GM18870 (cell line): ENCODE data around the gene GET3.

Experiments
- ATAC-seq: cut with Tn5 transposase; IDR thresholded peaks from one replicate; pipeline ENCODE4 v1.9.1; 2021; ENCODE audit warnings: moderate library complexity; ENCODE audit not compliant: unreplicated experiment

The GET3 gene

DNA sequence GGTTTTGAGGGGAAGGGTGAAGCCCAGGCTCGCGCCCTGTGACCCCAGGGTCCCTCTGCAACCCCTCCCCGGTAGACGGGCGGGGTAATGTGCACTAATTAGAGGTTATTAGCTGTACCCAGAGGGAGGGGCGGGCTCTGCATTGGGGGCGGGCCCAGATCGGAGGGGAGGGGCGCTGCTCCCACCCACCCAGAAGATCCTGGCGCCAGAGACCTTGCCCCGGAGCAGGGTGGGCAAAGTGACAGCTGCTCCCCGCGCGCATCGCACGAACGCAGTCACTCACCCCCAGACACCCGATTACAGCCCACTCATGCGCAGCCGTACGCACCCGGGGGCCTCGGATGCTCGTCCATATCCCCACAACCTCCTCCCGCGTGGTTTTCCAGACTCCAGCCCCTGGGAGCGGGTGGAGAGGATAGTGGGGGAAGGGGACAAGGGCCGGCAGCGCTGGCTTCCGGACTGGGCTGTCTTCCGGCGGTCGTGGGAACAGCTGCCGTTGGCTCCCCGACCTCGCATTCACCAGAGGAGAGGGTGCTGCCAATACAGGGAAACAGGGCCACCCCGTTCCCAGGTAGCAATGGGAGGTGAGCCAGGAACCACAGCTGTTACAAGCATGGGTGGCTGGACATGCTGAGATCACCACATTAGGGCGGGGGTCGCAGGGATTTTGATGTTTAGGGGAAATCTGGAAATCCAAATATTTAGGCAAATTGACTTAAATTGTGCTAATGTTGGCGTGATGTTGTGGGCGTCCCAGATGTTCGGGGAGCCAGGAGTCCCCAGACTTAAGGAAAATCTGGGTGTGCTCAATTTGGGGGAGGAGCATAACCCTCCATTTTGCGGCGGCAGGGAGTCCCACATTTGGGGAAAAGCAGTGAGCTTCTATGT is 41.0 kb downstream of the GET3 start:
- no peak for ATAC-seq

DNA sequence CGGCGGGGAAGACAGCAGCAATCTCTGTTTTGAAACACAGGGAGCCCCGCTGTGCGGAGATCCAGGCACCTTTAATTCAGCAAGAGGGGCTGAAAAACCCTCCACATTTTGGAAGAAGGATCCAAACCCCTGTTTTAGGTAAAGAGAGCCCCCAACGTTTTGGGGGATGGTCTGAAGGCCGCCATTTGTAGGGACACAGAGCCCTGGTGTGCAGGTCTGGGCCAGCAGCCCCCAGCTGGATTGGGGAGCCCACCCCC is 41.5 kb downstream of the GET3 start:
- ATAC-seq = no peak

DNA sequence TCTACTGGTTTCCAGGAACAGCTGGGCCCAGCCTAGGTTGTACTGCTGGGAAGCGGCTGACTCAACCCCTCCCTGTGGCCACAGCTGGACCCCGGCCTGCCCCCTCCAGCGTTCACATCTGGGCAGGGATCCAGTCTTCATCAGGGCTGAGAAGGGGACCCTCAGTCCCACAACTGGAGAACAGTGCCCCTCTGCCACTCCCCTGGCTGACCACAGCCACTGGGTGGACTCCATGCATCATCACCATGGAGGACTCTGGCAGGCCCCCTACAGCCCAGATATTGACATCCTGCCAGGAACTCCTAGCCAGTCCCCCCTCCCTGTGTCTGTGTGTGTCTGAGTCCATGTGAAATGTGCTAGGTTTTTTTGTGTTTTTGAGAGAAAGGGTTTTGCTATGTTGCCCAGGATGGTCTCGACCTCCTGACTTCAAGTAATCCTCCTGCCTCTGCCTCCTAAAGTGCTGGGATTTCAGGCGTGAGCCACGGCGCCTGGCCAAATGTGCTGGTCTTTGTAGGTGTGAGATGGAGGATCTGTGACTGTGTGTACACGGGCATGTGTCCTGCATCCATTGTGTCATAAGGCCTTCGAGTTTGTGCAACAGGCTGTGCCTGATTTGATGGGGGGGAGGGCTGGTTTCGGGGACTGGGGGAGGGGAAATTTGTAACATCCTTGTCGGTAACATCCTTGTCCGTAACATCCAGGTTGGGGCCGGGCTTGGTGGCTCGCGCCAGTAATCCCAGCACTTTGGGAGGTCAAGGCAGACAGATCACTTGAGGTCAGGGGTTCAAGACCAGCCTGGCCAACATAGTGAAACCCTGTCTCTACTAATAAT is 42.1 kb downstream of the GET3 start:
- ATAC-seq = no peak

DNA sequence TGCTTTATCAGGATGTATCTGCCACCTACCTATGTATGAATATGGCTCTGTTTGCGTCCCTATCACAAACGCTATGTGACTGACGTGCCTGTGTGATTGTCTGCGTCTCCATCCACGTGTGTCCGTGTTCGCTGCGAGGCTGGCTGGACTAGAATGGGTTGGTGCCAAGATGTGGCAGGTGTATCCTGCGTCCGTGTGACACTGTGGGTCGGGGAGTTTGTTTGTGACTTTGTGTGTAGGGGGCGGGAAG is 44.8 kb downstream of the GET3 start:
- no peak for ATAC-seq

DNA sequence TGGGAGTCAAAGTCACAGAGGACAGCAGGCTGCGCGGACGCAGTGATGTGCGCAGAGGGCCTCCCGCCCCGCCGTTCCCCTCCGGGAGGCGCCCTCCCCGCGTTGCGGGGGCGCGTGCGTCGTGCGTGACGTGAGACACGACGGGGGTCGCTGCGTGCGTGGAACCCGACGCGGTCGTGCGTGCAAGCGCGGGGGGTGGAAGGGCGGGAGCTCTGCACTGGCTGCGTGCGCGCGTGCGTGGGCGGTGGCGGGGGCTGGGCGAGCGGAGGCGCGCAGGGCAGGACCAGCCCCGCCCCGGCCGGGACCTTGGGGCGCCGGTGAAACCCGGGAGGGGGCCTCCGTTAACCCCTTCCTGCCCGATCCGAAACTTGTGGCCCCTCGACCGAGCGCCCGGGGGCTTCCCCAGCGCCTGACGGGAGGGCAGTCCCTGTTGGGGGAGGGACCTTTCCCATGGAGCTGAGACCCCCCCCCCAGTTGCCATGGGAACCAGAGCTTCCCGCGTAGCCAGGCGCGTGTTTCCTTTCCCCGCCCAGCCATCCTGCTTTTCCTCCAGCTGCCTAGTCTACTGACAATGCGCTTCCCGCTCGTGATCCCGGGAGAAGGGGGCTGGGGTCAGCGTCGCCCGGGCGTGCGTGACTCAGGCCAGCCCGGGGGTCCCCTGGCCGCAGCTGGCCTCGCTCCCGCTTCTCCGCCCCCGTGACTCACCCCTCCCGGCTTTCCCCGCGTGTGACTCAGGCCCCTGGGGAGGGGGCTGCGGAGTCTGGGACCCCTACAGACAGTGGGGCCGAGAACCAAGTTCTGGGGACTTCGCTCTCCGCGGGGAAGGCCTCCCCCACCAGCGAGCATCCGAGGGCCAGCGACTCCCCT is 45.4 kb downstream of the GET3 start:
- no peak for ATAC-seq

DNA sequence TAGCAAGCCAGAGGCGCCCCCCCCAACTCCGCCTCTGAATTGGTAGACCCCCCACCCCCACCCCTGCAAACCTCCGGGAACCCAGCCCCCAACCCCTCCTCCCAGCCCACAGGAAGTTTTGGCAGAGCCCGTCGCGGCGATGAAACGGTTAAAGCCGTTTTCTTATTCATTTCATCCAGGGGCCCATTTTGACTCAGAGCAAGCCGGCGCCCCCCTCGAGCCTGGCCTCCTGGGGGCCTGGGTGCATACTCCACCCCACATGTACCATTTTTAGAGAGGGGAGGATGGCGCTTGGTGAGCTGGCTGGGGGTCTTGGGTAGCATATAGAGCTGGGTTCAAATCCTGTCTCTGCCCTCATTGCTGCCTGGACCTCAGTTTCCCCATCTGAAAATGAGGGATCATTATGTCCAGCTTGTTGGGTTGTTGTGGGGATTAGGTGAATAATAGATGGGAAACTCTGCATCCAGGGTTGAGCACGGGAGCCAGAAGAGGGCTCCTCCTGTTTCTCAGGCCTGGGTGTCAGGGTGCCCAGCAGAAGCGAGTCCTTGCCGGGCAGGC is 46.1 kb downstream of the GET3 start:
- no peak for ATAC-seq

DNA sequence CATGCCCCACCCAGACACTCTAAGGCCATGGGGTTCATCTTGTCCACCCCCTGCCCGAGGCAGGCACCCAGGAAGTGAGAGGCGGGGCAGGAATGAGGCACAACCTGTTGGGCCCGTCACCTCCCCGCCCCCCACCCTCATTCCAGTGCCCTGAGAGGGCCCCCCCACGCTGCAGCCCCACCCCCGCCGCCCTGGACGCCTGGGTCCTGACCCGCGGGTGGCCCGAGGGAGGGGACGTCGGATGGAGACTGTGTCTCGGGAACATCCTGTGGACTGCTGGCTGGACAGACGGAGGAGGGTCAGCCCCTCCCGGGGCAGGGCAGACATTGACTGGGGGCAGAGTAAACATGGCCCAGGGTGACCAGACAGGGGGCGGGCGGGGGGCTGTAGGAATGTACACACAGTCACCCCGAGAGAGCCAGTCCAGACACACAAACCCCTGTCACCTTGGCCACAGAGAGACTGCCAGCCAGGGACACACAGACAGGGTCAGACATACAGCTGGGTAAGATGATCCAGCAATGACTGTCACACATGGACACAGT is 46.6 kb downstream of the GET3 start:
- ATAC-seq = no peak

DNA sequence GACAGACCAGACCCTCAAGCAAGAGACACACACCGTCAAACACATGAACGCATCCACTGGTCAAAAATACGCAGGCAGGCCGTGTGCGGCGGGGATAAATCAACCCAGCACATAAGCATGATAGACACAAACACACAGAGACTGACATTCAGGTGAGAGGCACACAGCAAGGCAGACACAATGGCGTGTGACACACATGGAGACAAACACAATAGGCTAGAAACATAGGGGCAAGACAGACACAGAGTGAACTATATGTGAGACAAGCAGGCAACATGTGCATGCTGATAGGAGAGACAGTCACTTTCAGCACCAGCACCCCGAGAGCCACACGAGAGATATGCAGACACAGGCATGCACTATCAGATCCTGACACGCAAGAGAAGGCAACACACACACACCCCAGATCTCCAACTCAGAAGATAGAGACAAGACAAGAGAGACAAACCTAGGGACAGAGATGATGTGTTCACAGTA is 47.1 kb downstream of the GET3 start:
- no peak for ATAC-seq

DNA sequence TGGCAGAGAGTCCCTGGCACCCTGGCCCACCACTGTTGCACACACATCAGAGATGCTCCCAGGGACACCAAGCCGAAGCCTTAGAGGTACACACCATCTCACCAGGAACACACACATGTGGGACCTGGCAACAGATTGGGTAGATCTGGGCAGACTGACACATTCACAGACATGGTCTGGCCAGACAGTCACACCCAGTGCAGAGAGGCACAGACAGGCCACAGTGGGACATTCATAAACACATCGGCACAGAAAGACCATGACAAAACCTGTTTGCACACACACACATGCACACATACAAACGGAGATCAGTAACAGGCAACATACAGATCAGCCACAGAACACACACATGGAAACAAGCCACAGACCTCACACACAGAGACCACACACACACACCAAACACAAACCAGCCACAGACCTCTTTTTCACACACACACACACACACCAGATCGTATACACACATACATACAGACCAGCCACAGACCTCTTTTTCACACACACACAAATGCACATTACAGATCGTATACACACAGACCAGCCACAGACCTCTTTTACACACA is 47.7 kb downstream of the GET3 start:
- ATAC-seq = no peak

DNA sequence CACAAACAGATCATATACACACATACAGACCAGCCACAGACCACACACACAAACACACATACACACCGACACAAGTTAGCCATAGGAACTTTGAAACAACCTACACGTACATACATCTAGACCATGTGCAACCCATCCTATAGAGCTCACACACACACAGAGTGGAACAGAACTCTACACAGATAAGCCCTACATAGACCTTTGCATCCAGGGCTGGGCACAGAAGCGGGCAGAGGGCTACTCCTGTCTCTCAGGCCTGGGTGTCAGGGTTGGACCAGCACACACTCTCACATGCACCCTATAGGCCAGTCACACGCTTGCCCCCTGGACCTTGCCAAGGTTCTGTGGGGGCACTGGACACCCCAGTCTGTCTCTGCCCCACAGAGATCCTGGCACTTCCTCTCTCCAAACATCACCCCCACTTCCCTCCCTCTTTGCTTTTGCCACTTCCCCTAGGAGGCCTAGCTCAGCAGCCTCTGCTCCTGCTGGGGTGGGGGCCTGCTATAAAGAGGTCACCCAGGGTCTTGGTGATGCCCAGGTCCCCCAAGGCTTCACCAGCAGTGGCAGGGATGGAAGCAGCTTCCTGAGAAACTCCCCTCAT is 48.2 kb downstream of the GET3 start:
- ATAC-seq = no peak

DNA sequence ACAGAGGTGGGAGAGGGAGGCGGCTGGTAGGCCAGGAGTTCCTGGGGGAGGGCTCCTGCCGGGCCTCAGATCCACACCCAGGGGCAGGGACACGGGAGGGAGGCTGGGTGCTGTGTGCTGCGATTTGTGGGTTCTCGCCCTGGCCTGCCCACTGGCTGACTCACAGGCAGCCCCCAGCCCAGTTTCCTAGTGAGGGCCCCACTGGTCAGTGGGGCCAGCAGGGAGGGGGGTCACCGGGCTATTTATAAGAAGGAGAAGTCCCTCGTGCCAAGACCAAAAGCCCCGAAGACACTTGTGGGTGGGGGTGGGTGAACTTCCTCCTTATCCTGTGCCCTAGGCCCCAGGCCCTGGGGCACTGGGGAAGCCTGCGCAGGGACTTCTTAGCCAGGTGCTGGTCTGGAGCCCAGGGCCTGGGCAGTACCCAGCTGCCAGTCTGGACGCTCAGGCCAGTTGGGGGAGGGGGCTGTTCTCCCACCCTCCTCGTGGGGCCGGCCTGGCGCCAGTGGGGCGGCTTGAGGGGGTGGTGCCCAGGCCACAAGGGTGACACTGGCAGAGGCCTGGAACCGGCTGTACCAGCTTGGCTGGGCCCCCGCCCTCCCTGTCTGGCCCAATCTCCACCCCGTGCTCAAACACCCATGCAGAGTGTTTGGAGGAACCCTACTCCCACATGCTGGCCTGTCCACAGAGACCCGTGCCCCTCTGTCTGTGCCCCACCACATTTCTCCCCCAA is 49.0 kb downstream of the GET3 start:
- no peak for ATAC-seq

DNA sequence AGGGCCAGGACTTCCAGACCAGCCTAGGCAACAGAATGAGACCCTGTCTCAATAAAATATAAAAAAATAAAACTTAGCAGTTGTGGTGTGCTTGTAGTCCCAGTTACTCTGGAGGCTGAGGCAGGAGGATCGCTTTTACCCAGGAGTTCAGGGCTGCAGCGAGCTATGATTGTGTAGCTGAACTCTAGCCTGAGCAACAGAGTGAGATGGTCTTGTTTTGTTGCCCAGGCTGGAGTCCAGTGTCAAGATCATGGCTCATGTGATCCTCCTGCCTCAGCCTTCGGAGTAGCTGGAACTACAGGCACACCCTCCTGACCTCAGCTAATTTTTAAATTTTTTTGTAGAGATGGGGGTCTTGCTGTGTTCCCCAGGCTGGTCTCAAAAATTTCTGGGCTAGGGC is 49.7 kb downstream of the GET3 start:
- ATAC-seq = no peak

DNA sequence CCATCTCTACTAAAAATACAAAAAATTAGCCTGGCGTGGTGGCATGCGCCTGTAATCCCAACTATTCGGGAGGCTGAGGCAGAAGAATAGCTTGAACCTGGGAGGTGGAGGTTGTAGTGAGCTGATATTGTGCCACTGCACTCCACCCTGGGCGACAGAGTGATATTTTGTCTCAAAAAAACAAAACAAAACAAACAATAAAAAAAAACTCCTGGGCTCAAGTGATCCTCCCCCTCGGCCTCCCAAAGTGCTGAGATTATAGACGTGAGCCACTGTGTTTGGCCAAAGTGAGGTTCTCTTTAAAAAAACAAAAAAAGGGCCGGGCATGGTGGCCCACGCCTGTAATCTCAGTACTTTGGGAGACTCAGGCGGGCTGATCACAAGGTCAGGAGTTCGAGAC is 50.2 kb downstream of the GET3 start:
- ATAC-seq = no peak

DNA sequence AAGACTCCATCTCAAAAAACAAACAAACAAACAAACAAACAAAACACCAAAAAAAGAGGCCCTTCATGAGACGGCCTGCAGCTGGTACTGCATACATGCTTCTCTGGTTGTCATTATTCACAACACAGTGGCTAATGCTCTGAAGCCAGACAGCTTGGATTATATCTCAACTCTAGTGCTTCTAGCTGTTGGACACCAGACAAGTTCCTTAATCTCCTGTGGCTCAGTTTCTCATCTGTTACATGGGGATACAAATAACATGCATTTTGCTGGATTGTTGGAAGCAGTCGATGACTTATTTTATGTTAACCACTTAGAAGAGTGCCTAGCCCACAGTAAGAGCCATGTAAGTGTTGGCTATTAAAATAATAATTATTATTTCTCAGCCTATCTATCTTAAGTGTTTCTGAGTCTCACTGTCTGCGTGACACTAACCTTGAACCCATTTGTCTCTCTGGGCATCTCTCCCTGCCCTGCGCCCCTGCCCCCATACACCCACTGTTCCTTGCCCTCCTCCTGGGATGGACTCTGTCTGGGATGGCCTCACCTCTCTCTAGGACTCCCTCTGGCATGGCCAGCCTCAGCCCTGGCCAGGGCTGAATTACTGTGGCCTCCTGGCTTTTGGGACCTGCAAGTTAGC is 50.9 kb downstream of the GET3 start:
- ATAC-seq = no peak

DNA sequence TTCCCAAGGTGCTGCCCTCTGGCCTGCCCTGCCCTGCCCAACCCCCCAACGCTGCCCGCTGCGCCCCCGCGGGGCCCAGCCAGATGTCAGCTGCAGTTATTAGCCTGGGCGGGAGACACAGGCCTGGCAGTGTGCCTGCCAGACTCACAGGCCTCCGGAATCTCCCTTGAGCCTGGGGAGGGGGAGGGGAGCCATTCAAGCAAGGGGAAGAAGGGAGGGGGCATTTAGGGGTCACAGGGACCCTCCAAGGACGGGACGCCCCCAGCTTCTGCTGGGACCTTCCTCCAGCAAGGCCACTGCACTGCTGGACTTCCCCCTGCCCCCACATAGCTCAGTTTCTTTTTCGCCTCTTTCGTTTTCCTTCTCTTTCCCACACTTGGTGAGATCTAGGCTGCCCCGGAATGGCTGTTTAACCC is 51.4 kb downstream of the GET3 start:
- ATAC-seq = no peak

DNA sequence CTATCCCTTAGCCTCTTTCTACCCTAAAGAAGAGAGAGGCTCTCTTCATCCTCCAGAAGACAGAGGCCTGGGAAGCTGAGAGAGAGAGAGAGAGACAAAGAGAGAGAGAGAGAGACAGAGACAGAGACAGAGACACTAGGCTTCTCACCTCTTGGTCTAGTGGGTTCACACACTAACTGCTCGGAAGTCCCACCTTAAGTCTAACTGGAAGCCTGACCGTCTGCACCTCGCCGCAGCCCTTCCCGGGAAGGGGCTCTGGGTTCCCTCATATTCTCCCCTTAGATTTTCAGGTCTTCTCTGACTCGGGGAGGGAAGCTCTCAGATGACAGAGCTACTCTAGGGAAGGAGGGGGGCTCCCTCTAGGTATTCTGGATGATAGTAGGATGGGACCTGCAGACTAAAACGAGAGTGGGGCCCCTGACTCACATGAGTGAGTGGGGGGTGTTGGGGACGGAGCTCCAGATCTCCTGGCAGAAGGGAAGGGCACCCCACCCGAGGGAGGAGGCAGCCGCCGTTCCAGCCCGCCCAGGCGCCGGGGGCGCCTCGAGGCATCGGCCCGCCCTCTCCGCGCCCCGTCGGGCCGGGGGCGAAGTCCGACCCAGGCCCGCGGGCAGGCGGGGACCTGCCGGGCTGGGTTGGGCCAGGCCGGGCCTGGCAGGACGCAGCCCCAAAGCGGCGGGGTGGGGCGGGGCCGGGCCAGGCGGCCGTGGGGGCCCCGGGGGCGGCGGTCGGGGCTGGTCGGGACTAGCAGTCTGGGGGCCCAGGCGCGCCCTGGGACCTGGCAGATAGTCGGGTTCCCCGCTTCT is 52.0 kb downstream of the GET3 start:
- no peak for ATAC-seq

DNA sequence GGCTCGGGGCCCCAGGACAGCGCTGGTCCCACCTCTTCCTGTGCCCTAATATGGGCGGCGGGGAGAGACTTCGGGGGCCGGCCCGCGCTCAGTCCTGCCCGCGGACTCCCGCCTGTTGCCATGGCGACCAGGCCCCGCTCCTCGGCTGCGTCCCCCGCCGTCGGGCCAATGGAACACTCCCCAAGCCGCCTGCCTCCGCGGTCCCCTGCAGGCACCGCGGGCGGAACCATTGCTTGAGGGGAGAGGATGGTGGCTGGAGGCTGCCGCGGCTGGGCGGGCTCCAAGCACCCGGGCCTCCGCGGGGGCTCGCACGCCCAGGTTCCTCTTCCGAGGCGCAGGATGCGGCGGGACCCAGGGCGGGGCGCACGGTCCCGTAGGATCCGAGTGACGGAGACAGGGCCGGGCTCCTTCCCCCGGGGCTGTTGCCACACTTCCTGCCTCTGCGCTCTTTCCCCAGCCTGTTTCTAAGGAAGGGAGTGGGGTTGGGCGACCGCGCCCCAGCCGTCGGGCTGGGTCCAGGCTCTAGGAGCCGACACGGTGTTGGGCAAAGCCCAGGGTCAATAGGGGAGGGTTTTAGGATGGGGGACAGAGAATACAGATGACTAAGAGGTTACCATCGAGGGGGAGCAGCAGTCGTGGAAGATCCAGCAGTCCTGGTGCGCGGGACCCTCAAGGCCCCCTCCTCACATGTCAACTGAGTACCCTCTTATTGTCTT is 52.8 kb downstream of the GET3 start:
- ATAC-seq = no peak
